ENCODE measurements around the gene ZBTB7B. TPM values are rescaled to one million over a fixed set of nuclear protein-coding genes. Genes with fewer than 3 reads are reported as not detected.
A peak's percentile ranks its signal among the peaks of the same experiment; 100 is the strongest.

The ZBTB7B gene
- total and polyA plus RNA-seq, 2 donors from 2014 or later = 20.1 to 68.7 TPM

- Histone ChIP-seq H3K36me3 (ENCODE audit: control insufficient read depth in 2 of 3, insufficient read depth in 3 of 3, low read length in 3 of 3) (no peaks in the 10 kb centered on the region), H3K27ac (ENCODE audit: low read depth in 2 of 2, low read length in 2 of 2) (peak overlapping the region; percentile 97), H3K27me3 (ENCODE audit: control insufficient read depth, insufficient read depth, low read length) (no peaks in the 10 kb centered on the region), H3K9ac (ENCODE audit: low read length in 3 of 3) (peak overlapping the region; percentile 20 to 97 (median 30)), H3K9me3 (ENCODE audit: control insufficient read depth in 2 of 3, insufficient read depth in 1 of 3, low read length in 3 of 3) (no peaks in the 10 kb centered on the region), H3K4me1 (ENCODE audit: control insufficient read depth in 2 of 3, insufficient read depth in 2 of 3, low read depth in 1 of 3, low read length in 3 of 3) (peaks cover 2 to 28% (median 15%) of the 10 kb centered on the region in 3 donors), H3K4me3 (ENCODE audit: low read length in 3 of 3) (peak overlapping the region; percentile 59 to 90 (median 75))
- peak in 1 of 5 donors; percentile 59 for DNase-seq
- FAIRE-seq = no peak
- intact Hi-C loops (cut with DNase I) = no loop called here
- no peak for TF ChIP-seq CTCF (IDR thresholded peaks at IDR 0.05; ENCODE audit: borderline replicate concordance, extremely low read depth, insufficient read depth)
Measured at GRCh38 chr1:155001425-155001674, 1.3 kb upstream of the ZBTB7B start.

DNA sequence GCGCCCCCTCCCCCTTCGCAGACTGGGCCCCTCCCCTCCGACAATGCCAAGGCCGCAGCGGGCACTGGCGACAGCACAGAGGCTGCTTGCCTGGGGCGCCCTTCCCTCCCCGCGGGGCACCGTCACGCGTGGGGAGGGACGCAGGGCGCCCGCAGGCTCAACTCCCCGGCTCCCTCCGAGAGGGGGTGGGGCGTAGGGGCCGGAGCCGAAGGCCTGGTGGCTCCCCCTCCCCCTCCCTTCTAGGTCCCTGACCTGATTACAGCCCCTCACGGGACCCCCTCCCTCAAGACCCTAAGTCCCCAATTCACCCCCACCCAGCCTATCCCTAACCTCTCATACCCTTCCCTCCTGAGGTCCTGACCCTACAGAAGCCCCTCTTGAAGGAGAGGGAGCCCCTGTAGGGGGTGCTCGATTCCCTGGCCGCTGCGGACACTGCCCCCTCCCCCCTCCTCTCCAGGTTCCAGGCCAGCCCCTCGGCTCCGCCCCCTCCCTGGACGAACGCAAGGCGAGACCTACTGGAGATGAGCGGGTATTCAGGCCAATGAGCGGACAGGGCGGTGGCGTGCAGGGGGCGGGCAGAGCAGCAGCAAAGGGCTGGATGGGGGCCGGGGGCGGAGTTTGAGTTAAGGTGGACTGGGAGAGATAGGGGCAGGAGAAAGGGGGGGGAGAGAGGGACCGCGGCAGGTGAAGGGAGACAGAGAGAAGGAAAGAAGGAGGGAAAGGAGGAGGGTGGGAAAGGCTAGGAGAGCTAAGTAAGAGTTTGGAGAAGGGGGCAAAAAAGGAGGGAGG lies 733 bp upstream of the ZBTB7B start:
- intact Hi-C loops (cut with DNase I) = no loop called here
- no peaks in the 10 kb centered on the region for H3K36me3 ChIP-seq (ENCODE audit: control insufficient read depth in 2 of 3, insufficient read depth in 3 of 3, low read length in 3 of 3)
- no peak for FAIRE-seq
- no peaks in the 10 kb centered on the region for H3K27me3 ChIP-seq (ENCODE audit: control insufficient read depth, insufficient read depth, low read length)
- peak; percentile 100 for DNase-seq
- peak overlapping the region; percentile 75 to 90 (median 88) for H3K4me3 ChIP-seq (ENCODE audit: low read length in 3 of 3)
- peak overlapping the region; percentile 97 for H3K27ac ChIP-seq (ENCODE audit: low read depth in 2 of 2, low read length in 2 of 2)
- peaks cover 2 to 33% (median 20%) of the 10 kb centered on the region in 3 donors for H3K4me1 ChIP-seq (ENCODE audit: control insufficient read depth in 2 of 3, insufficient read depth in 2 of 3, low read depth in 1 of 3, low read length in 3 of 3)
- H3K9me3 ChIP-seq (ENCODE audit: control insufficient read depth in 2 of 3, insufficient read depth in 1 of 3, low read length in 3 of 3) = no peaks in the 10 kb centered on the region
- TF ChIP-seq CTCF (IDR thresholded peaks at IDR 0.05; ENCODE audit: borderline replicate concordance, extremely low read depth, insufficient read depth) = peak; percentile 22
- peak overlapping the region; percentile 20 to 97 (median 67) for H3K9ac ChIP-seq (ENCODE audit: low read length in 3 of 3)

DNA sequence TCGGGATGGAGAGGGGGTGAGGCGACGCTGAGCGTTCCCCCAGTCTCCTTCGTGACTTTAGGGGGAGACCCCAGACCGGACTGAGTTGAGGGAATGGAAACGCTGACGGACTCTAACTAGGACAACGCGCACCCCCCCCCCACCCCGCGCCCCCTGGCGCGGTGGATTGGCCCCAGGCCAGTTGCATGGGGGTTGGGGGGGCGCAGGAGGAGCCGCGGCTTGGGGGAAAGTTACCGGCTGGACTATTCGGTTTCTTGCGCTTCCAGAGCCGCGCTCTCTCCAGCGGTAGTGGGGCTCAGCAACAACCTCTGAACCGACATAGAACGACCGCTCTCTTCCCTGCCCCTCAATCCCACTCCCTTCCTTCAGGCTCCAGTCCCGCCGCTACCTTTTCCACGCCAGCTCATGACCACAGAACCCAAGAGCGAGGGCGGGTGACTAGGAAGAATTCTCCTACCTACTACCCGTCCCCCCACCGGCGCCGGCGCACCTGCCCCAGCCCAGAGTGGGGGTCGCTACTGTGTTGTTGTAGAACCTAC lies 694 bp downstream of the ZBTB7B start:
- peak in 4 of 5 donors; percentile 46 to 73 (median 61) for DNase-seq
- intact Hi-C loops (cut with DNase I) = no loop called here
- Histone ChIP-seq H3K9ac (ENCODE audit: low read length in 3 of 3) (peak overlapping the region; percentile 66 to 99 (median 76)), H3K27me3 (ENCODE audit: control insufficient read depth, insufficient read depth, low read length) (no peaks in the 10 kb centered on the region), H3K27ac (ENCODE audit: low read depth in 2 of 2, low read length in 2 of 2) (peak overlapping the region; percentile 96 to 97), H3K36me3 (ENCODE audit: control insufficient read depth in 2 of 3, insufficient read depth in 3 of 3, low read length in 3 of 3) (no peaks in the 10 kb centered on the region), H3K4me1 (ENCODE audit: control insufficient read depth in 2 of 3, insufficient read depth in 2 of 3, low read depth in 1 of 3, low read length in 3 of 3) (peaks cover 2 to 45% (median 34%) of the 10 kb centered on the region in 3 donors), H3K9me3 (ENCODE audit: control insufficient read depth in 2 of 3, insufficient read depth in 1 of 3, low read length in 3 of 3) (no peaks in the 10 kb centered on the region), H3K4me3 (ENCODE audit: low read length in 3 of 3) (peak overlapping the region; percentile 82 to 99 (median 90))
- no peak for TF ChIP-seq CTCF (IDR thresholded peaks at IDR 0.05; ENCODE audit: borderline replicate concordance, extremely low read depth, insufficient read depth)
- no peak for FAIRE-seq
